GM12878 (cell line): Measurements from ENCODE around the gene WDR76. TPM values are rescaled to one million over a fixed set of nuclear protein-coding genes. Genes with fewer than 3 reads are reported as not detected.

Experiments used
- ATAC-seq: fragments of 200-7000 bp; cut with Tn5 transposase; 3 replicates; pipeline ENCODE4 v1.9.1; 2020; ENCODE audit warnings: mild to moderate bottlenecking, moderate library complexity
- BruUV-seq: library from RNA; stranded (reverse); fragments of 400-500 nt; replicated peaks from 2 replicates; lab custom pipeline; 2021; lab: Mats Ljungman, UMichigan
- CTCF ChIA-PET: fragments of 300-600 bp; sonication (Branson Sonifier 250); formaldehyde crosslinking; extraction: SDS; loops from one replicate; lab custom pipeline; 2021; ENCODE audit warnings: inconsistent platforms; lab: Yijun Ruan, JAX
- POLR2A ChIA-PET: fragments of 350-600 bp; formaldehyde crosslinking; extraction: SDS; loops from one replicate; lab custom pipeline; 2021; ENCODE audit warnings: inconsistent platforms; lab: Charles Lee
- RAD21 ChIA-PET: fragments of 300-600 bp; sonication (Branson Sonifier 250); formaldehyde crosslinking; loops from one replicate; lab custom pipeline; 2023; ENCODE audit warnings: antibody characterized with exemption; ENCODE audit not compliant: unreplicated experiment; lab: Charles Lee
- SMC1A ChIA-PET: fragments of 300-600 bp; sonication (Branson Sonifier 250); formaldehyde crosslinking; loops from one replicate; lab custom pipeline; 2023; ENCODE audit not compliant: unreplicated experiment, uncharacterized antibody; lab: Charles Lee
- DNase-seq: peaks from one replicate; pipeline ENCODE4 v3.0.0-alpha.2; 2011; ENCODE audit warnings: low read depth, low spot score
- FAIRE-seq: peaks from 3 replicates; lab custom pipeline; 2011; peaks lifted over from hg19 to GRCh38; lab: Jason Lieb, UNC
- H2AFZ ChIP-seq: 2 replicates; pipeline ENCODE4 v1.6.0; 2011; ENCODE audit warnings: low read depth, low read length, control low read depth; ENCODE audit not compliant: control insufficient read depth
- H3K27ac ChIP-seq: 2 replicates; pipeline ENCODE4 v1.5.1; 2011; ENCODE audit warnings: control low read depth; ENCODE audit not compliant: control insufficient read depth, insufficient read depth
- H3K27me3 ChIP-seq, 2 experiments: replicated peaks in 1 of 2; 2 replicates each; pipeline versions ENCODE4 v1.6.0 to v1.6.1; 2011; ENCODE audit warnings: low read length in 1 of 2; ENCODE audit not compliant: control insufficient read depth in 2 of 2, insufficient read depth in 2 of 2
- H3K36me3 ChIP-seq, 2 experiments: 2 replicates each; pipeline ENCODE4 v1.5.1; 2011; ENCODE audit warnings: low read length in 1 of 2; ENCODE audit not compliant: control insufficient read depth in 2 of 2, insufficient read depth in 2 of 2
- H3K4me1 ChIP-seq: 2 replicates; pipeline ENCODE4 v1.6.1; 2011; ENCODE audit warnings: mild to moderate bottlenecking, low read length, moderate library complexity, mixed read lengths; ENCODE audit not compliant: control insufficient read depth, insufficient read depth
- H3K4me2 ChIP-seq: 2 replicates; pipeline ENCODE4 v1.6.0; 2011; ENCODE audit warnings: control low read depth; ENCODE audit not compliant: control insufficient read depth, insufficient read depth
- H3K4me3 ChIP-seq: fragments of 200-600 bp; sonication (generic); 2 replicates; pipeline ENCODE4 v1.5.1; 2016
- H3K79me2 ChIP-seq: 2 replicates; pipeline ENCODE4 v1.6.0; 2011; ENCODE audit warnings: low read length; ENCODE audit not compliant: control insufficient read depth, insufficient read depth
- H3K9ac ChIP-seq: 2 replicates; pipeline ENCODE4 v1.8.0; 2011; ENCODE audit warnings: low read length, control low read depth, mixed read lengths; ENCODE audit not compliant: control insufficient read depth, insufficient read depth
- H3K9me3 ChIP-seq: replicated peaks from 3 replicates; pipeline ENCODE4 v1.5.1; 2011; ENCODE audit warnings: mild to moderate bottlenecking, low read length; ENCODE audit not compliant: control insufficient read depth, insufficient read depth
- H4K20me1 ChIP-seq: 2 replicates; pipeline ENCODE4 v1.6.0; 2011; ENCODE audit not compliant: control insufficient read depth, insufficient read depth
- NFYA ChIP-seq: IDR thresholded peaks from 2 replicates; pipeline ENCODE4 v1.6.1; 2011; ENCODE audit warnings: low read depth, mild to moderate bottlenecking, low read length, improper control_type of control experiment, borderline replicate concordance
- RAD21 ChIP-seq: IDR thresholded peaks from 2 replicates; pipeline ENCODE4 v1.6.1; 2011; ENCODE audit warnings: mild to moderate bottlenecking, low read depth, low read length, moderate library complexity; ENCODE audit not compliant: insufficient read depth
- SMARCA5 ChIP-seq: fragments of 450-650 bp; IDR thresholded peaks from 2 replicates; pipeline ENCODE4 v1.6.1; 2017; ENCODE audit warnings: mild to moderate bottlenecking
- TAF1 ChIP-seq: IDR thresholded peaks from 2 replicates; pipeline ENCODE4 v1.6.1; 2011; ENCODE audit warnings: mild to moderate bottlenecking, low read depth, low read length, borderline replicate concordance
- WRNIP1 ChIP-seq: IDR thresholded peaks from 2 replicates; pipeline ENCODE4 v1.6.1; 2011; ENCODE audit warnings: low read depth, low read length, improper control_type of control experiment, borderline replicate concordance
- WGBS: methylation state at CpG from one replicate; pipeline ENCODE4 v1.1.6; 2016; ENCODE audit warnings: low lambda C conversion rate; ENCODE audit not compliant: insufficient replicate concordance, insufficient coverage; ENCODE audit errors: missing lambda C conversion rate; 5-methylcytosine and 5-hydroxymethylcytosine counted together
- in situ Hi-C: fragments of 300-500 bp; cut with MboI; formaldehyde crosslinking; loops from 9 replicates; pipeline ENCODE4 v1.14.3; 2018; ENCODE audit warnings: mixed read lengths
- intact Hi-C: fragments of 100-400 bp; cut with micrococcal nuclease; formaldehyde crosslinking; loops from one replicate; pipeline ENCODE4 v1.14.2; 2022; ENCODE audit not compliant: unreplicated experiment
- polyA plus RNA-seq, 11 experiments: library from polyadenylated mRNA; depleted of rRNA in 4 of 11; unstranded in 6 of 11; stranded (reverse) in 5 of 11; fragments of >200 nt; fragmentation: Nextera tagmentation in 4 of 11; fragmentation: Illumina TruSeq in 1 of 11; extraction: Ambion mirVana in 4 of 11; extraction: Trizol in 1 of 11; gene quantifications; 1 replicate in 1 of 11; 2 replicates in 10 of 11; pipeline versions ENCODE4 v1.2.1 to v1.2.3, GENCODE V29; 2011 to 2016; ENCODE audit warnings: inconsistent platforms in 2 of 11, missing spikeins in 2 of 11, low read depth in 1 of 11
- total RNA-seq, 4 experiments: library from RNA; depleted of rRNA in 3 of 4; stranded (reverse); fragments of >200 nt in 3 of 4; fragmentation: Illumina TruSeq in 1 of 4; extraction: Trizol in 1 of 4; gene quantifications; 2 replicates each; pipeline versions ENCODE4 v1.2.1 to v1.2.3, GENCODE V29; 2013 to 2021
- TF ChIP-seq, protein P1 (sequence below), 3 experiments: IDR thresholded peaks in 2 of 3; conservative IDR thresholded peaks in 1 of 3; 2 replicates each; pipeline ENCODE4 v1.5.1; 2011; ENCODE audit warnings: low read depth in 3 of 3, low read length in 3 of 3, mild to moderate bottlenecking in 3 of 3, control low read depth in 2 of 3, moderate library complexity in 2 of 3, inconsistent platforms in 1 of 3, mixed read lengths in 1 of 3; ENCODE audit not compliant: control insufficient read depth in 2 of 3, insufficient read depth in 1 of 3; ENCODE audit errors: extremely low read depth in 1 of 3

WDR76 gene
- total and polyA plus RNA-seq, 10 of the 15 experiments (the other 5 are each of a cell fraction or from before 2014, with no cell fraction given), result 8.0 to 59.7 (median 34.5) TPM

DNA sequence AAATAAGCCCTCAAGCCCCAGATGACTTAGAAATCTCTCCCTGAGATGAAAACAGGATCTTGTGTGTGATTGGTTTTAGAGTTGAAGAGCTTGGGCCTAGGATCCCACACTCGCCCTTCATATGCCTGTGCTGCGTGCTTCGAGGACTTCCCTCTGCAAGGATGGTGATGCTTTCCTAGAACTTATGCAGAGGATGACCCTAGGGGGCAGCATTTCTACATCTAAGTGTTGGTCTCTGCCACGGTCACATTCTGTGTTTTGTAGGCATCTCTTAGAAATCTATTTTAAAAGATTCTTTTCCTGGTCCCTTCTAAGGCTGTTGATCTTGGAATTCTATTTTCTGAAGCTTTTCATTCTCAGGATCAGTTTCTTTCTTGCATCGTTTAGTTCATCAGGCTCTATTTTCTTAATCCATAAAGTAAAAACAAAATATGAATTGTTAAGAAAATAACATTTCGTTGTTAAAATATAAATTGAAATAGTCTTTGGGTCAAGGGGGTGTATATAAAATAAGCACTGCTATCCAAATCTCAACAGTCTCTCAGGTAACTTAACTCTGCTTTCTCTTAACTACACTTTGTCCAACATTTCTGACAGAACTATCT lies 45.7 kb downstream of the WDR76 start:
- intact Hi-C loops (no loop called here), in situ Hi-C loops (no loop called here)
- FAIRE-seq (no peak), DNase-seq (peak; percentile 4), ATAC-seq (peak; percentile 74)
- ChIA-PET POLR2A (no interaction called here), SMC1A (no interaction called here), RAD21 (no interaction called here), CTCF (interaction anchor here (0.9 to 2.4 kb wide), 4 partner anchors 9 to 194 kb away, joined by 3 to 10 read pairs (median 3); no protein-coding TSS in a partner anchor)
- no peak overlapping the region for H3K4me3 ChIP-seq
- H3K9ac ChIP-seq, result no peak overlapping the region
- H2AFZ ChIP-seq, result no peak overlapping the region
- no peak overlapping the region for H3K4me2 ChIP-seq
- H3K27me3 ChIP-seq, result no peaks in the 10 kb centered on the region
- no peak overlapping the region for H3K27ac ChIP-seq
- no peaks in the 10 kb centered on the region for H3K9me3 ChIP-seq
- peaks cover 7 to 15% of the 10 kb centered on the region in 2 experiments for H3K36me3 ChIP-seq
- no TSS peak for BruUV-seq
- no peak for TF ChIP-seq WRNIP1
- no peak for TF ChIP-seq SMARCA5
- no peak for TF ChIP-seq NFYA
- TF ChIP-seq, protein P1, sequence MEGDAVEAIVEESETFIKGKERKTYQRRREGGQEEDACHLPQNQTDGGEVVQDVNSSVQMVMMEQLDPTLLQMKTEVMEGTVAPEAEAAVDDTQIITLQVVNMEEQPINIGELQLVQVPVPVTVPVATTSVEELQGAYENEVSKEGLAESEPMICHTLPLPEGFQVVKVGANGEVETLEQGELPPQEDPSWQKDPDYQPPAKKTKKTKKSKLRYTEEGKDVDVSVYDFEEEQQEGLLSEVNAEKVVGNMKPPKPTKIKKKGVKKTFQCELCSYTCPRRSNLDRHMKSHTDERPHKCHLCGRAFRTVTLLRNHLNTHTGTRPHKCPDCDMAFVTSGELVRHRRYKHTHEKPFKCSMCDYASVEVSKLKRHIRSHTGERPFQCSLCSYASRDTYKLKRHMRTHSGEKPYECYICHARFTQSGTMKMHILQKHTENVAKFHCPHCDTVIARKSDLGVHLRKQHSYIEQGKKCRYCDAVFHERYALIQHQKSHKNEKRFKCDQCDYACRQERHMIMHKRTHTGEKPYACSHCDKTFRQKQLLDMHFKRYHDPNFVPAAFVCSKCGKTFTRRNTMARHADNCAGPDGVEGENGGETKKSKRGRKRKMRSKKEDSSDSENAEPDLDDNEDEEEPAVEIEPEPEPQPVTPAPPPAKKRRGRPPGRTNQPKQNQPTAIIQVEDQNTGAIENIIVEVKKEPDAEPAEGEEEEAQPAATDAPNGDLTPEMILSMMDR (IDR thresholded peaks at IDR 0.05 in 2 of 3, conservative IDR thresholded peaks at IDR 0.05 in 1 of 3; ENCODE audit: control insufficient read depth in 2 of 3, extremely low read depth in 1 of 3, insufficient read depth in 1 of 3, low read depth in 3 of 3, low read length in 3 of 3), result peak; percentile 47 to 55 (median 51)
- no peak for TF ChIP-seq TAF1
- peak; percentile 29 for TF ChIP-seq RAD21
- H3K4me1 ChIP-seq, result no peaks in the 10 kb centered on the region
- 90% methylated on average over 6 of the region's 6 CpGs for WGBS
- no peaks in the 10 kb centered on the region for H3K79me2 ChIP-seq
- H4K20me1 ChIP-seq, result no peaks in the 10 kb centered on the region
